ENCODE measurements around the gene STPG2.

Gene STPG2

GRCh38 chr4:98055800-98056501 lies 87.3 kb downstream of the STPG2 start:
- no peak overlapping the region for H3K9ac ChIP-seq (ENCODE audit: low read length)
- no peak overlapping the region for H3K4me2 ChIP-seq (ENCODE audit: low read depth, low read length)
- no peaks in the 10 kb centered on the region for H3K9me3 ChIP-seq (replicated peaks; ENCODE audit: insufficient read depth, low read length)
- no peaks in the 10 kb centered on the region for H3F3A ChIP-seq (ENCODE audit: insufficient read depth, low read length)
- no peak overlapping the region for H3K27ac ChIP-seq (ENCODE audit: low read length)
- DNase-seq = no peak
- H3K4me3 ChIP-seq (ENCODE audit: low read length) = no peak overlapping the region
- no peak for TF ChIP-seq EZH2phosphoT487 (IDR thresholded peaks at IDR 0.05; ENCODE audit: low read length)
- TF ChIP-seq, protein P1, sequence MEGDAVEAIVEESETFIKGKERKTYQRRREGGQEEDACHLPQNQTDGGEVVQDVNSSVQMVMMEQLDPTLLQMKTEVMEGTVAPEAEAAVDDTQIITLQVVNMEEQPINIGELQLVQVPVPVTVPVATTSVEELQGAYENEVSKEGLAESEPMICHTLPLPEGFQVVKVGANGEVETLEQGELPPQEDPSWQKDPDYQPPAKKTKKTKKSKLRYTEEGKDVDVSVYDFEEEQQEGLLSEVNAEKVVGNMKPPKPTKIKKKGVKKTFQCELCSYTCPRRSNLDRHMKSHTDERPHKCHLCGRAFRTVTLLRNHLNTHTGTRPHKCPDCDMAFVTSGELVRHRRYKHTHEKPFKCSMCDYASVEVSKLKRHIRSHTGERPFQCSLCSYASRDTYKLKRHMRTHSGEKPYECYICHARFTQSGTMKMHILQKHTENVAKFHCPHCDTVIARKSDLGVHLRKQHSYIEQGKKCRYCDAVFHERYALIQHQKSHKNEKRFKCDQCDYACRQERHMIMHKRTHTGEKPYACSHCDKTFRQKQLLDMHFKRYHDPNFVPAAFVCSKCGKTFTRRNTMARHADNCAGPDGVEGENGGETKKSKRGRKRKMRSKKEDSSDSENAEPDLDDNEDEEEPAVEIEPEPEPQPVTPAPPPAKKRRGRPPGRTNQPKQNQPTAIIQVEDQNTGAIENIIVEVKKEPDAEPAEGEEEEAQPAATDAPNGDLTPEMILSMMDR (IDR thresholded peaks at IDR 0.05; ENCODE audit: low read length) = no peak
- TF ChIP-seq EZH2 (optimal IDR thresholded peaks at IDR 0.05; ENCODE audit: low read depth, low read length) = no peak
- H3K4me1 ChIP-seq (ENCODE audit: low read length) = no peaks in the 10 kb centered on the region
- no peaks in the 10 kb centered on the region for H3K9me2 ChIP-seq (replicated peaks; ENCODE audit: insufficient read depth, low read length)
- H3K79me2 ChIP-seq (ENCODE audit: low read length) = no peaks in the 10 kb centered on the region
- H4K20me1 ChIP-seq (ENCODE audit: insufficient read depth, low read length) = no peaks in the 10 kb centered on the region
- H3K36me3 ChIP-seq (replicated peaks; ENCODE audit: insufficient read depth, low read length) = no peaks in the 10 kb centered on the region
- no peaks in the 10 kb centered on the region for H3K27me3 ChIP-seq (replicated peaks; ENCODE audit: insufficient read depth, low read length)
- no peak overlapping the region for H2AFZ ChIP-seq (ENCODE audit: low read length)

- H3K9me3 ChIP-seq (replicated peaks; ENCODE audit: insufficient read depth, low read length) = no peaks in the 10 kb centered on the region
Measured at GRCh38 chr4:98046665-98047064, 96.6 kb downstream of the STPG2 start.

GRCh38 chr4:98030059-98030458 lies 113.2 kb downstream of the STPG2 start:
- H3K4me2 ChIP-seq (ENCODE audit: low read depth, low read length) = no peak overlapping the region

More at GRCh38 chr4:98046665-98047064, 96.6 kb downstream of the STPG2 start:
- H3K4me3 ChIP-seq (ENCODE audit: low read length) = no peak overlapping the region
- H3F3A ChIP-seq (ENCODE audit: insufficient read depth, low read length) = no peaks in the 10 kb centered on the region
- TF ChIP-seq, protein P1 (IDR thresholded peaks at IDR 0.05; ENCODE audit: low read length) = no peak
- TF ChIP-seq EZH2 (optimal IDR thresholded peaks at IDR 0.05; ENCODE audit: low read depth, low read length) = no peak
- TF ChIP-seq EZH2phosphoT487 (IDR thresholded peaks at IDR 0.05; ENCODE audit: low read length) = no peak
- no peak overlapping the region for H3K9ac ChIP-seq (ENCODE audit: low read length)
- no peaks in the 10 kb centered on the region for H3K4me1 ChIP-seq (ENCODE audit: low read length)
- no peak overlapping the region for H3K27ac ChIP-seq (ENCODE audit: low read length)
- no peak for DNase-seq
- no peaks in the 10 kb centered on the region for H3K27me3 ChIP-seq (replicated peaks; ENCODE audit: insufficient read depth, low read length)
- no peak overlapping the region for H3K4me2 ChIP-seq (ENCODE audit: low read depth, low read length)
- H4K20me1 ChIP-seq (ENCODE audit: insufficient read depth, low read length) = no peaks in the 10 kb centered on the region
- no peaks in the 10 kb centered on the region for H3K9me2 ChIP-seq (replicated peaks; ENCODE audit: insufficient read depth, low read length)
- H3K36me3 ChIP-seq (replicated peaks; ENCODE audit: insufficient read depth, low read length) = no peaks in the 10 kb centered on the region
- H3K79me2 ChIP-seq (ENCODE audit: low read length) = no peaks in the 10 kb centered on the region
- no peak overlapping the region for H2AFZ ChIP-seq (ENCODE audit: low read length)

More at GRCh38 chr4:98030059-98030458, 113.2 kb downstream of the STPG2 start:
- Histone ChIP-seq H2AFZ (ENCODE audit: low read length) (no peak overlapping the region), H3K4me1 (ENCODE audit: low read length) (no peaks in the 10 kb centered on the region), H3K9me2 (replicated peaks; ENCODE audit: insufficient read depth, low read length) (no peaks in the 10 kb centered on the region), H3K79me2 (ENCODE audit: low read length) (no peaks in the 10 kb centered on the region), H3K27ac (ENCODE audit: low read length) (no peak overlapping the region), H3K36me3 (replicated peaks; ENCODE audit: insufficient read depth, low read length) (no peaks in the 10 kb centered on the region), H3K9ac (ENCODE audit: low read length) (no peak overlapping the region), H3K9me3 (replicated peaks; ENCODE audit: insufficient read depth, low read length) (no peaks in the 10 kb centered on the region), H4K20me1 (ENCODE audit: insufficient read depth, low read length) (no peaks in the 10 kb centered on the region), H3K4me3 (ENCODE audit: low read length) (no peak overlapping the region), H3F3A (ENCODE audit: insufficient read depth, low read length) (no peaks in the 10 kb centered on the region), H3K27me3 (replicated peaks; ENCODE audit: insufficient read depth, low read length) (no peaks in the 10 kb centered on the region)
- DNase-seq = no peak
- TF ChIP-seq EZH2phosphoT487 (IDR thresholded peaks at IDR 0.05; ENCODE audit: low read length) = no peak
- TF ChIP-seq, protein P1 (IDR thresholded peaks at IDR 0.05; ENCODE audit: low read length) = no peak
- no peak for TF ChIP-seq EZH2 (optimal IDR thresholded peaks at IDR 0.05; ENCODE audit: low read depth, low read length)
